Upper lobe of left lung (tissue), 4 donors: ENCODE measurements around the gene MUL1.

Experiments used
- EP300 ChIP-seq, 4 donors: sonication (generic); formaldehyde crosslinking; IDR thresholded peaks; one replicate each; pipeline ENCODE4 v1.5.1; 2017; ENCODE audit warnings: antibody characterized with exemption in 4 of 4, control low read depth in 2 of 4
- POLR2A ChIP-seq, 4 donors: fragments of 450-650 bp; IDR thresholded peaks; one replicate each; pipeline ENCODE4 v1.5.1; 2016 to 2017; ENCODE audit warnings: antibody characterized with exemption in 4 of 4, mild to moderate bottlenecking in 2 of 4
- POLR2AphosphoS5 ChIP-seq, 2 donors: sonication (generic); formaldehyde crosslinking; IDR thresholded peaks; one replicate each; pipeline ENCODE4 v1.5.1; 2017; ENCODE audit warnings: antibody characterized with exemption in 2 of 2
- TF ChIP-seq, protein P1 (sequence below), 6 experiments: fragments of 450-650 bp in 4 of 6; fragments of 200-600 bp in 2 of 6; sonication (generic) in 2 of 6; IDR thresholded peaks; one replicate each; pipeline ENCODE4 v1.5.1; 2016 to 2019; ENCODE audit warnings: antibody characterized with exemption in 6 of 6

DNA sequence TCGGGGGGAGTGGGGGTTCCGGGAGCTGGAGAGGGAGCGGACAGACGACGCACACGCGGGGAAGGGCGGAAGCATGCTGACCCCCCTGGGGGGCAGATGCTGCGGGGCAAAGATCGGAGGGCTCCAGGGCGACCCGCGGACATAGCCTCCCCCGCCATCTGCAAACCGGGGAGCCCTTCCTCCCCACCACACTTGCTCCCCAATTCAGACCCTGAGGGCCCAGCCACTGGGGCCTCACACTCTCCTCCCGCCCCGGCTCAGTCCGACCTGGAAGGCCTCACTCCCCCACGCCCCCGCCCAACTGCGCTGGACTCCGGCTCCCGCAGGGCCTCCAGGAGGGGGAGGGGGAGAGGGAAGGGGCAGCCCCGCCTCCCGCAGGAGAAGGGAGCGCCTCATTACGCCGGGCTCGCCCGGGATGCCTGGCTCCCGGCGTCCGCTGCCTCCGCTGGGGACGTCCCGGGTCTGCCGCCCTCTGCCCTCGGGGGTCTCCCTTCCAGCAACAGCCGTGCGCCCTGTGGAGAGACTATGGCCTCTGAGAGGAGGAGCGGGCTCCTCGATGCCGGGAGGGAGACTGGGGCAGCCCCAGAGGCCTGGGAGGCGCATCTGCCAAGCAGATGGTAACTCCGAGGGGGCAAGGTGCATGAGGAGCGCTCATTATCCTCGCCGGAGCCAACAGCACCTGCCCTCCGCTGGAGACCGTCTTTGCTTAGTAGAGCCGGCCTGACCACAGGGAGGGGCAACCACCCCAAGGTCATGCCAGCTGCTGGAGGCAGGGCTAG, 21.3 kb downstream of the MUL1 start:
- TF ChIP-seq EP300 (IDR thresholded peaks at IDR 0.05), result no peak
- TF ChIP-seq POLR2A (IDR thresholded peaks at IDR 0.05), result no peak
- TF ChIP-seq, protein P1, sequence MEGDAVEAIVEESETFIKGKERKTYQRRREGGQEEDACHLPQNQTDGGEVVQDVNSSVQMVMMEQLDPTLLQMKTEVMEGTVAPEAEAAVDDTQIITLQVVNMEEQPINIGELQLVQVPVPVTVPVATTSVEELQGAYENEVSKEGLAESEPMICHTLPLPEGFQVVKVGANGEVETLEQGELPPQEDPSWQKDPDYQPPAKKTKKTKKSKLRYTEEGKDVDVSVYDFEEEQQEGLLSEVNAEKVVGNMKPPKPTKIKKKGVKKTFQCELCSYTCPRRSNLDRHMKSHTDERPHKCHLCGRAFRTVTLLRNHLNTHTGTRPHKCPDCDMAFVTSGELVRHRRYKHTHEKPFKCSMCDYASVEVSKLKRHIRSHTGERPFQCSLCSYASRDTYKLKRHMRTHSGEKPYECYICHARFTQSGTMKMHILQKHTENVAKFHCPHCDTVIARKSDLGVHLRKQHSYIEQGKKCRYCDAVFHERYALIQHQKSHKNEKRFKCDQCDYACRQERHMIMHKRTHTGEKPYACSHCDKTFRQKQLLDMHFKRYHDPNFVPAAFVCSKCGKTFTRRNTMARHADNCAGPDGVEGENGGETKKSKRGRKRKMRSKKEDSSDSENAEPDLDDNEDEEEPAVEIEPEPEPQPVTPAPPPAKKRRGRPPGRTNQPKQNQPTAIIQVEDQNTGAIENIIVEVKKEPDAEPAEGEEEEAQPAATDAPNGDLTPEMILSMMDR (IDR thresholded peaks at IDR 0.05), result no peak
- TF ChIP-seq POLR2AphosphoS5 (IDR thresholded peaks at IDR 0.05), result peak in 1 of 2 donors; percentile 49
